HG02678 (cell line): ENCODE measurements around the gene HOTAIR.

Experiments used
- ATAC-seq: cut with Tn5 transposase; IDR thresholded peaks from one replicate; pipeline ENCODE4 v1.9.1; 2021; ENCODE audit warnings: mild to moderate bottlenecking, moderate library complexity; ENCODE audit not compliant: unreplicated experiment

HOTAIR gene

DNA sequence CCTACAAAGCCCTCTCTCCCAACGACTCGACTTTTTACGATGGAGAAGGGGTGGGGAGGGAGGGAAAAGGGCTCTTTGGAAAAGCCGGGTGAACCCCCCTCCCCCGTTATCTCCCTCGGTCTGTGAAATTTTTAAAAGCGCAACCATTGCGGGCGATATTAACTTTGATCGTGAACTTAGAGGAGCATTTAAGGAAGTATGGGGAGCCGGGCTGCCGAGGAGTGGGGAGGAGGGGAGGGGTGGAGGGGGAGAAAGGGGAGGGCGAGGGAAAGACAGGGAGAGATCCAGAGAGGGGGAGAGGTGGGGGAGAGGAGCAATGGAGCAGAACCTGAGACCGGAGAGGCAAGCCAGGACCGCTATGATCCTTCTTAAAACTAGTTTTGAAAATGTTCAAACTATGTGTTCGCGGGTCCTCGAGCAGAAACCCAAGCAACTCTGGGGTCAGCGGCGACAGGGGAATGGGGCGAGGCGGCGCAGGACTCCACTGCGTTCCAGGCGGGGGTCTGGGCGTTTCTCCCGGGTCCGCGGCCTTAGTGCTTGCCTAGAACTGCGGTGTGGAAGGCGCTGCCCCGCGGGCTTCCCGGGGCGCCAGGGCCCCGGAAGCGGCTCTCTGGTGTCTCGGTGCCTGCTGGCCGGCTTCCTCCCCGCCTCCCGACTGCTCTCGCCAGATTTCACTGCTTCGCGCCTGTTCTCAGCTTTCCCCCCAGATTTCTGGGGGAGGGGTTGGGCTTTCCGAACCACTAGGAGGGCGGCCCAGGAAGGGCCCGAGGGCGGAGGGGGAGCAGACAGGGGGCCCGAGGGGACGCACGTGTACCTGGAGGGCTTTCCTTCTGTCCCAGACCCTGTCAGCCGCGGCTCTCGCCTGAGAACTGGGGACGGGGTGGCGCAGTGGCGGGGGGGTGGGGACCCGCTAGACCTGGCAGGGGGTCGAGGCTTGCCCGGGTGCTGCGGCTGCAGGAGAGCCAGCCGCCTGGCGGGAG lies at the start of gene HOTAIR:
HOTAIR (minus strand) TSS at position 871 of the 980 bp plus-strand sequence.
- ATAC-seq, result no peak

DNA sequence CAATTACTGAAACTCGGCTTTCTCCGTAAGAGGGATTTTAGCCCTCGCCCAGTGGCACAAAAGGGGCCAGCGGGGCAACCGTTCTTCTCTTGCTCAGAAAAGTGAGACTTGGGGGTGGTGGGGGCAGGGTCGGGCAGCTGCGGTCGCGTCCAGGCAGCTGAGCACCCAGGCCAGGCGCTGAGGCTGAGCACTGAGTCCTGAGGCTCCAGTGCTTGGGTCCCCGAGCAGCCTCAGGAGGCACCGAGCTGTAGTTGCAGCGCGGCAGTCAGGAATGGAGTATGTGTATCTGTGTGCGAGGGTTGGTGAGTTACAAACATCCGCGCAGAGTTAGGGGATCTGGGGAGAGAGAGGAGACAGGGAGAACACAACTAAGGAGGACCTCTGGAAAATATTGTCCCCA lies 49.4 kb upstream of the HOTAIR start:
- no peak for ATAC-seq

DNA sequence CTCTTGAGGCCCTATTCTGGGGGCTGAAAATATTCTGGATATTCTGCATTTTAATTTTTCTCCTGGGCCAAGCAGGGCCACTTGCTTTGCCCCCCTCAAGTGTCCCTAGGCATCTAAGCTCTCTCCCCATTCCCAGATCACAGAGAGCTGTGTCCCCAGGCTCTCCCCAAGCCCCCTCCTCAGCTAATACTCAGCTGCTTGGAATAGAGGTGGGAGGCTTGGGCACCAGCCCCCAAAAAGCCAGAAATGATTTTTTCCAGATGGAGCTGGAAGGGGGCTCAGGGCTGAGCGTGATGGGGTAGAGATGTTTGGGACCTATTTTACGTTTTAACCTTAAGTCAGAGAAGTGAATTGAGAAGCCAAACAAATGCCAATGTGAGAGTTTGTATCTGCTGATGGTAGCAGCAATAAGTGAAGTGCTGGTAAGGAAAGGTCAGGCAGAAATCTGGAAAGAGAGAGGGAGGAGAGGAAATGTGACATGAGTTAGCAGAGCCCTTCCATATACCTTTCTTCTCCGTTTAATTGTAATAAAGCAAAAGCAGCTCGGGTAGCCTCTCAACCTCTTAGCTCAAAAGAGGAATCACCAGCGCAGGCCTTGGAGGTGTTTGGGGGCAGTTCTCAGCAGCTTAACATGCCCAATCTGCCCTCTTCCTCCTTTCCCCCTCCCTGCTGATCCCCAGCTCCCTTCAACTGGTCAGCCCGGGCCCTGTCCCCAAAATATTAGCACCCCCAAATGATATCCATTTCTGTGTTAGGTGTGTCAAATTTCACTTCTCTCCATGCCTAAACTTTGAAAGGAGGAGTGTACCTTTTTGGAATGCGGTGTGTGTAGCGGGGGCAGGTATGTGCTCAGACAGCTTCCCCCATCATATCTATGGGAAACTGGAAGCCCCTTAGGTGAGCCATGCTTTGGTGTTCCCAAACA lies 48.5 kb upstream of the HOTAIR start:
- no peak for ATAC-seq

DNA sequence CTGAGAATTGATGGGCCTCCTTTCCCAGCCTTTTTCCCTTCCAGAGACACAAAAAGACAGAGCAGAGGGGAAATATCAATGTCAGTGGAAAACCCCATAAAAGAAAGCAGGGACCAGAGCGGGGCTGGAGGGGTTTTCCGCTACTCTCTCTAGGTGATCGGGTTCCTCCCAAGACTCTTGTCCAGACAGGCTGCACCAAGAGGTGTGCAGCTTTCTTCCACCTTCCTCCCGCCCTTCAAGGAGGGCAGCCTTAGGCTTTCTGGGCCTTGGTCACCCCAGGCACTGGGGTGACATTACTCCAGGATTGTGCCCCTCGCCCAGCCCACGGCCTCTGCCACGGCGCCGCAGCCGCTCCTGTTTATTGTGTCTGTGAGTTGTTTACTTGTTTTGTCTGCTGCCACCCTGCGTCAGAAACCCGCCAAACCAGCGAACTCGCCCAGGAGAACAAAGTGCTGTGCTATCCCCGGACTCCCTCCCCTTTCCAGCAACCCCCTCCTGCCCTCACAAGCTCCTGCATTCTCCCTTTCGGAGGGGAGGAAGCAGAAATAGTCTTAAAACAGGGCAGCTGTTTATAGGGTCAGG lies 46.8 kb upstream of the HOTAIR start:
- no peak for ATAC-seq

DNA sequence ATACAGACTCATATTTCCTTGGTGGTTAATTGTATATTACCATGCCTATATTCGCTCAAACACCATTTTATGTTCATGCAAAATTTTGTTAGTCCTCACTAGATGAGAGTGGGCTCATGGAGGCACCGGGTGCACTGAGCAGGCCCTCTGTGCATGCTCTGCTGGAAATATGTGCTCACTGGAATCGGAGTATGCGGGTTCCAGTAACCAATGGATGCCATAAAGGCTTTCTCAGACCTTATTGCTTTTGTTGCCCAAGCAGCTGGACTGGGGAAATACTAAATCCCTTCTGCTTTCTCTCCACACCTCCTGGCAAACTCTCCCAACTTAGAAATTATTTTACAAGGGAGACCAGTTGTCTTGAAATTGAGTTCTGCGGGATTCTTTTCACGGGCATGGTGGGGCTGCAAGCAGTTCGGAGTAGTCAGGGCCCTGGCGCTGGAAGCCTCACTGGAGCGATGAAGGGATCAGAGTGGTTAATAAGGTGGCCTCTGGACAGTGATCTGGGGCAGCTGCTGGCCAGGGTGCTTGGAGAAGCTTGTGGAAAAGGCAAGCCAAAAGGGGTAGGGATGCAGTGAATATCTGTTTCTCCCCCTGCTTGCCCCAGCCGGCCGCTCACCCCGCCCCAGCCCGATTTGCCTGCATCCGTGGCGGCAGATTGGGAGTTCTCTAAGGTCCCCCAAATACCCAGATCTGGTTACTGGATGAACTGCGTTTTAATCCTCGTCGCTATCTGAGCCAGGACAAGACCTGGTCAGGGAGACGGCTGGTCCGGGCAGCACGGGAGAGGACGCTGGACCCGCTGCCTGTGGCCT lies 46.0 kb upstream of the HOTAIR start:
- ATAC-seq, result no peak

DNA sequence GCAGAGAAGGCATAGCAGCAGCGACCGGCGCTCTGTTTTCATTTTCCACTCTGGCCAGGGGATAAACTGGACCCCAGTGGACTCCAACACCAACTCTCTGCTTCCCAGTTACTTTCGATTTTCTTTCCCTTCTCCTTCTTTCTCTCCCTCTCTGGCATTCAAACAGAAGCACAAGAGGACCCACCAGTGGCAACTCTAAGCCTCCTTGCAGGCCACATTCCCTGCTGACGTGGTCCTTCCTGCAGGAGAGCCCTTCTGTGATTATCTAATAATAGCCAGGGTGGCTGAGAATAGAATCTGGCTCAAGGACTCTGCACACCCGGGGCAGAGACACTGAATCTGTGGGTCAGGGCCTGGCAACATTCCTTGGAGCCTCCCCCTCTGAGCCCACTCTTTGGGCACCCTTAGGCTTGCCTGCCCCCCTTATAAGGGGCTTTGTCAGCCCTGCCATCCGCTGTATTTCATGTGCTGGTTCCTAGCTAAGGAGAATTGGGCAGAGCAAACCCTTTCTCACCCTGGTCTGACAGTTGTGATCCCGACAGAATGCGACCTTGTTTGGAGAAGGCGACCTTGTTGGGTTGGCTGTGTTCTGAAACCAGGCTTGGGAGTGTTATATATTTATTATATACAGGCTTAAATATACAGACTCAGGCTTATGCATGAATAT lies 45.3 kb upstream of the HOTAIR start:
- no peak for ATAC-seq

DNA sequence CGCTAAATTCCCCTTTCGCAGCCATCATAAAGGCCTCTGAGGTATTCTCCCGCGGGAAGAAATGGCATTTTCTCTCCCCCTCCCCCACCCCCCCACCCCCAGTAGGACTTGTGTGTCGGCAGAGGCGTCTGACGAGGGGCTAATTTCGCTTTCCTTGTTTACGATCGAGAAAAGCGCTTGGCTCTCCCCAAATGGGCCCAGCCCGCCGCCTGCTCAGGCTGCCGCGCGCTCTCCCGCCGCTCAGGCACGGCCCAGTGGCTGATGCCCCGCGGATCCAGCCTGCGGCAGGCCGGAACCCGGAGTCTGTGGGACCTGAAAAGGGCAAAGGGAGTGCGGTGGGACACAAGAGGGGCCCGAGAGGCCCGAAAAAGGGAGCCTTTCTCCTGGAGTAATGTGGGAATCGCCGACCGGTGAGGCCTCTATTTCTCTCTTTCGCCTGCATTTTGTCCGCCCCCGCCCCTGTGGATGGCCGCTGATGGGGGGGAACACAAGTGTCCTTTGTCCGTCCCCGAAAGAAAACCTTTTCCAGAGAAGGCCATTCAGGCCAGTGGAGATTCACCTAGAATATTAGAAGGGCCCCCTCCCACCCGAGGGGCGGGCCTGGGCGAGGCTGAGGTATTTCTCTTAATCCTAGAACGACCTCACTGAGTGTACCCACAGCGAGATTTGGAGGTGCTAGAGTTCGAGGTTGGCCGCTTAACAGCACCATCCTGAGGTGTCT lies 44.5 kb upstream of the HOTAIR start:
- ATAC-seq, result no peak

DNA sequence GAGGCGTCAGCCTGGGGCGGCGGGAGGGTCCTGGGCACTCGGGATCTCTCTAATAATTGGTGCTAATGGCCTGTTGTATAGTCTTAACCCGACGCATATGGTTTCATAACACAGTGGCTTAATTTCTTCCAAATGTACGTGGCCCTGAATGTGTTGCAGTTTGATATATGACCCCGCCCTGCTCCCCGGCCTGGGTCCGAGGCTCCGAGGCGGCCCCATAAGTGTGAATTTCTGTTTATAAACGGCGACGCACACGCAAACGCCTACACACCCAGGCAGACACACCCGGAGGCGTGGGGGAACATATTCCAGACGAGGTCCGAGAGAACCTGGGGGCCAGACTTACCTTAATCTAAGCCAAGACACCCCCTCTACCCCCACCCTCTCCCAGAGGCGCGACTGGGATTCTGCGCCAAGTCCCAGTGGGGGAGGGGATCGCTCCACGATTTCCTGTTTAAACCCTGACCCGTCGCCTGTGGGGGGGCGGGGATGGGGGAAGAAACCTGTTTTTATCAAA lies 43.8 kb upstream of the HOTAIR start:
- ATAC-seq, result no peak

DNA sequence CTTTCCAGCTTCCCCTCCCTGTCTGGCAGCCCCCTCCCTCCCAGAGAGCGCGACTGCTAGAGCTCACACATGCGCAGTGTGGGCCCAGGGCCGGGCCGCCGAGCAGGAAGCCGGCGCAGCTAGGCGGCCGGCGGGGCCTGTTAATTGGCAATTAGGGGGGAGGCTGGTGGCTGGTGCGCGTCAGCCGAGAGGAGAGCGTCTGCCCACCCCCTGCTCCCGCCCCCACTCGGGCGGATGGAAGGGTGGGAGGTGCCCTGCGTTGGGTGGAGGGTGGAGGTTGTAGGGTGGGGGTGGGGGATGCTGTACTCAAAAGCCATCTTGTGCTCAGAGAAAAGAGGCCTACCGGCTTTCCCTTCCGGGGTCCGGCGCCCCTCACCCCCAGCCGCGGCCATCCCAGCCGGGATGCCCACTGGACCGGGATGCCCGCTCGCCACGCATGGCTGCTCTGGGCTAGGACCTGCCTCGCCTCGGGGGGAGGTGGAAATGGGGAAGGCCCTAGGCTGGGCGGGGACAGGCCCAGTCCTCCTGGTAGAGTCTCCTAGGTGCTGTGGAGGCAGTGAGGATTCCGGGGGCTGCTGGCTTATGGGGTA lies 43.2 kb upstream of the HOTAIR start:
- peak; percentile 75 for ATAC-seq

DNA sequence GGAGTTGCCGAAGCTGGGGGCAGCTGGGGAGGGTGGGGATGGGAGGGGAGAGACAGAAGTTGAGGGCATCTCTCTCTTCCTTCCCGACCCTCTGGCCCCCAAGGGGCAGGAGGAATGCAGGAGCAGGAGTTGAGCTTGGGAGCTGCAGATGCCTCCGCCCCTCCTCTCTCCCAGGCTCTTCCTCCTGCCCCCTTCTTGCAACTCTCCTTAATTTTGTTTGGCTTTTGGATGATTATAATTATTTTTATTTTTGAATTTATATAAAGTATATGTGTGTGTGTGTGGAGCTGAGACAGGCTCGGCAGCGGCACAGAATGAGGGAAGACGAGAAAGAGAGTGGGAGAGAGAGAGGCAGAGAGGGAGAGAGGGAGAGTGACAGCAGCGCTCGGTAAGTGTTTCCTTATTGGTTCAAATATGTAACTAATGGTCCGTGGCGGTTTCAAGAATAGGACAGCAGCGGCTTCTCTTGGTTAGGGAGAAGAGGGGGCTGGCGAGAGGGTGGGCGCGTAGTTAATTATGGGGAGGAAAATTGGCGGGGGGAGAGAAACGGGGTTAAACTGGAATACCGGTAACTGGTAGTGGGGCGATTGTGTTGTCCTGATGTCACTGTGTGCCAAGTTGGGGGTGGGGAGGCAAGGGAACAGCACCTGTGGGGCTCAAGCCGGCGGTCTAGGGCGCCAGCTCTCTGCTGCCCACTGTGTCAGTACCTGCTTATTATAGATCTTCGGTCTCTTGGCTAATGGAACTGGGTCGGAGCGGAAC lies 42.5 kb upstream of the HOTAIR start:
- ATAC-seq, result peak; percentile 14

DNA sequence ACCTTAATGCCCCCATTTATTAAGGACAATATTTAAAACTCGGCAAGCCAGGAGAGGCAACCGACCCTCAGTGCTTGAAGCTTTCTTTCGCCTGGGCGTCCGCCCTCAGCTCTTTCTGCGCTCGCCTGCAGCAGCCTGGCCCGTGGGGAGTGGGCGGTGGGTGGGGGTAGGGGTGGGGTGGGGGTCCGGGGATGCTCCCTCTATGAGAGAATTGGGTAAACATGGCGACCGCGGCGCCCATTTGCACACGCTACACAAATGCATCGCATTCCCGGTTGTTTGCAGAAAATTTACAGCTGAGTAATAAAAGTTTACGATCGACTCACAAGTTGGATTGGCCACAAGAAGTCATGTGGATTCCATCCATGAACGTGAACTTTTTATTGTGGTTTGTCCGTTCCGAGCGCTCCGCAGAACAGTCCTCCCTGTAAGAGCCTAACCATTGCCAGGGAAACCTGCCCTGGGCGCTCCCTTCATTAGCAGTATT lies 41.8 kb upstream of the HOTAIR start:
- no peak for ATAC-seq

DNA sequence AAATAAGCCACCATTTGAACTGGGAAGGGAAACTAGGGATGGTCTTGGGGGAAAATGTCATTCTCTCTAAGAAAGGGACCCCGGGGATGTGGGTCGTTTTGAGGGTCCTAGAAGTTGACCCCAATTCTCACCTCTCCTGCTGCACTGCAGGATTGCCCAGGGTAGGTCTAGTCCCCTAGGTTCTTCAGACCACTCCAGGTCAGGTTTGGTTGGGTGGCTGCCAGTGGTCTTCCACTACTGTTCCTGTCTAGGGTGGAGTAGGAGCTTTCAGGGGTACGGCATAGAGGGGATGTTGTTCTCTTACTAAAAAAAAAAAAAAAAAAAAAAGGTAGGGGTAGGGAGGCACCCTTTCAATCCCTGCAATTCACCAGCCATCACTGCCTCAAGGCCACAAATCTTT lies 41.3 kb upstream of the HOTAIR start:
- ATAC-seq, result no peak

DNA sequence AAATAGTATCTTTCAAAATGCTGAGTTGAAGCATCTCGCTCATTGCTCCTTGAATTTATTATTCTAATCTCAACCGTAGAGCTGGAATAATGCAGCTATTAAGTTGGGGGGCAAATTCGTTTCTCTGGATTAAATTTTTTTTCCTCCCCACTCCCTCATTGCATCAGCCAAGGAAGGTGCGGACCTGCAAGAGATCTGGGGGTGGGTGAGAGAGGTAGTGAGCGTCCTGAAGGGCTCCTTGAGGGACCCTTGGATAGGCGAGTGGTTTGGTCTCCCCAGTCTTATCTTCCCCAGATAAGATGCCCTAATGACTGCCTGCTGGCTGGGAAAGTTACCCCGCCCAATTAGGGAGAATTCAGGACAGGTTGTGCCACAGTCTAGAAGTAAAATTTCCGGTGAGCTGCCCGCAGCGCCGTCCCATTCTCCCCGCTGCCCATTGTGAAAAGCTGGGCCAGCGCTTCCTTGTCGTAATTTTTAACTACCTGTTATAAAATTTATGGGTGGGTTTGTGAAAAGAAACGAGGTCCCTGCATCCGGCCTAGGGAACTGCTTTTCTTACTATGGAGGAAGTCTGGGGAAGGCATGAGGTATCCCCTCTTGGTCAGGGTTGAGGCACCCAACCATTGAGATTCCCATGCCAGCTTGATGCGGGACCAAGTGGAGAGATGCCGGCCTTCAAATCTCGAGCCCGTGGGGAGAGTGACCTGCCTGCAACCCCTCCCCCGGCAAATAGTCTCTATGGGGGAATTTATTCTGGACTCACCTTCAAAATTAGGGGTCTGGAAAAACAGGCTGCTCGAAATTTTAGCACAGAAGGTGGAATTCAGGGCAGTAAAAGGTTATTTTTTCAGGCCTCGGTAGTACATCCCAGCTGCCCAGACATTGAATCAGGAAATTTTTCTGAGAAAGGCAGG lies 40.5 kb upstream of the HOTAIR start:
- ATAC-seq, result no peak

DNA sequence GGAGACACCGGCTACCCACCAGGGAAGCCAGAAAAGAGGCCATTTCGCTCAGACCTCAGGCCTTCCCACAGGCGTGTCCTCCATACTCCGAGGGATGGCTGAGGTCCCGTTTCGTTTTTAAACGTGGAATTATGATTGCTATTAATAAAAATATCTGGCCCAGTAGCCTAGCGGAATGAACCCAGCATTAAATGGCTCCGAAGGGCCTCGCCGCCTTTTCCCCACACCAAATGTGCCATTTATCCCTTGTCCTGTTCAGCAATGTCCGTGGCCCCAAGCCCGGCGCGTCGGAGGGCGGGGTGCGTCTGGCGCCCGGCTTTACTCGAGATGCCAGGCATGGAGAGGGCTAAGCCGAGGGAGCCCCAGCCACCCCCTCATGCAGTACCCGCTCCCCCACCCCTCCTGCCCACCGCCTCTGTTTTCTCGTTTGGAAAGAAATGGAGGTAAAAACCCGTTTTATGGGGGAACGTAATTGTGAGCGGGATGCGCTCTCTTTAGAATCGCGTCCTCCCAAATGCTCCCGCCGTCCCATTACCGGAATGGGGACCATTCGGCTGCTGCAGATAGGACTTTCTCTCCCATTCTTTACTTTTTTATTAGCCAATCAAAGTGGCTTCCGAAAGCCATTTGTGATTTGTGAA lies 39.7 kb upstream of the HOTAIR start:
- ATAC-seq, result no peak

DNA sequence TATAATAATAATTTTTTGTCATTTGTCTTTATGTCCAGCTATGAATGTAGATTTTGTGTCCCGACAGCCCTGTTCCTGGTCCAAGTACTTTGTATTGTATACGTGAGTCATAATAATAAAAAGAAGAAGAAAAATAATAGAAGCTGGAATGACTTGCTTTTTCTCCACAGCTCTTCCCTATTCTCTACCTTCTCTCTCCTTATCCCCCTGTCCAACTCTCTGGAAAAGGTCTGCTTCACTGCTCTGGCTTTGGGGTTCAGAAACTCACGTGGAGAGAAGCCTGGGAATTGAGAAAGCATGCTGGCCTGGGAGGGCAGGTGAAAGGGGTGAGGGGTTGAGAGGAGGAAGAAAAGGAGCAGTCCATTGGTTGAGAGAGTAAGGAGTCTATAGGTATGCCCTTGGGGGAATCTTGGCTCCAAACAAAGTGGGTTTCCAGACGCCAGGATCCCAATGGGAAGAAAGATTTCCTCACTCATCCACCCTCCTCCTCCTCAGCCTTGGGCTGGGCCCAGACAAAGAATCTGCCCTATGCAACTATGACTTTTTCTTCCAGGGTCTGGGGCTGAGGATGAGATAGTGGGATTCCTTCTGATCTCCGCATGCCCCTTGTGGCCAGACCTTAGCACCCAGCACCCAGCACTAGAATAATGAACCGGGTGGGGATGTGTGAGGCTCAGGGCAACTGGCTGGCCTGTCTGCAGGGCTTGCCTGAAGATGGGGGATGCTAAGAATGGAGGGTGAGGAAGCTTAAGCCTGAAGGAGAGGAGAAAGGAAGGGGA lies 38.1 kb upstream of the HOTAIR start:
- ATAC-seq, result no peak
